ENCODE measurements around the gene PSMA7.

GRCh38 chr20:62178316-62179161, 35.3 kb upstream of the PSMA7 start:
- no peak for TF ChIP-seq EZH2 (IDR thresholded peaks at IDR 0.05)
- no peak for TF ChIP-seq POLR2AphosphoS5 (IDR thresholded peaks at IDR 0.05; ENCODE audit: borderline replicate concordance, low read depth, low read length)
- no peak for TF ChIP-seq FOXP2 (optimal IDR thresholded peaks at IDR 0.05; ENCODE audit: control extremely low read depth, extremely low read length, insufficient read depth)
